ENCODE measurements around the gene CCT2.
"Not testable (repeated sequence)": the region's sequence is repeated elsewhere in the genome, so short reads cannot be mapped to it uniquely, and the experiment has no call there.

The CCT2 gene

GRCh38 chr12:69583203-69583602 is 2.1 kb upstream of the CCT2 start:
- no peak for DNase-seq (ENCODE audit: extremely low read depth in 1 of 2, low read depth in 1 of 2)

DNA sequence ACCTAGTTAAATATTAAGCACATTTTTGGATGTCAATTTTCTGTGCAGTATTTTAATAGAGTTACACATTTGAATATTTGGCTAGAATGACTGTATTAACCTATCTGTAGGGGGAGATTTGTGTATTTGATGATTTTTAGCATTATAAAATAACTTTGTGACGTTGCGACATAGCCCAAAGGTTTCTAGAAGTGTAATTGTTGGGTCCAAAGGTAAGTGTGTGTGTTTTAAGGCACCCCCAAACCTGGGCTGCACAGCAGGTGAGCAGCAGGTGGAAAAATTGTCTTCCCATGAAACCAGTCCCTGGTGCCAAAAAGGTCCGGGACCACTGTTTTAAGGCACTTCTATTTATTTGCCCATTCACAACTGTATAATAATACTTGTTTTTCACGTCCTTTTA is 3.3 kb downstream of the CCT2 start:
- DNase-seq (ENCODE audit: extremely low read depth in 1 of 2, low read depth in 1 of 2) = no peak

- no peak for DNase-seq (ENCODE audit: extremely low read depth in 1 of 2, low read depth in 1 of 2)
These were observed 3.8 kb downstream of the CCT2 start for GRCh38 chr12:69589082-69589481.

DNA sequence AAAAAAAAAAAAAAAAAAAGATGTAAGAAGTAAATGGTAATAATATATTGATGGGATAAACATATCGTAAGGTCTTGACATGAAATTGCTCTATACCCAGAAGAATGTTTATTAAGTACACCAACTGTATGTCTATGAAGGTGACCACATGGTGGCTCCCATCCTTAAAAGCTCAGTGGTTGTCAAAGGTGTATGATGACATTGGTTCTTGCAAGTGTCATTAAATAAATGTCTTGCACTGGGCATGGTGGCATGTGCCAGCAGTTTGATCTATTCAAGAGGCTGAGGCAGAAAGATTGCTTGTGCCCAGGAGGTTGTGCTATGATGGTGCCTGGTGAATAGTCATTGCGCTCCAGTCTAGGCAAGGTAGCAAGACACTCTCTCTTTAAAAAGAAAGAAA is 10.4 kb downstream of the CCT2 start:
- no peak for DNase-seq (ENCODE audit: extremely low read depth in 1 of 2, low read depth in 1 of 2)

DNA sequence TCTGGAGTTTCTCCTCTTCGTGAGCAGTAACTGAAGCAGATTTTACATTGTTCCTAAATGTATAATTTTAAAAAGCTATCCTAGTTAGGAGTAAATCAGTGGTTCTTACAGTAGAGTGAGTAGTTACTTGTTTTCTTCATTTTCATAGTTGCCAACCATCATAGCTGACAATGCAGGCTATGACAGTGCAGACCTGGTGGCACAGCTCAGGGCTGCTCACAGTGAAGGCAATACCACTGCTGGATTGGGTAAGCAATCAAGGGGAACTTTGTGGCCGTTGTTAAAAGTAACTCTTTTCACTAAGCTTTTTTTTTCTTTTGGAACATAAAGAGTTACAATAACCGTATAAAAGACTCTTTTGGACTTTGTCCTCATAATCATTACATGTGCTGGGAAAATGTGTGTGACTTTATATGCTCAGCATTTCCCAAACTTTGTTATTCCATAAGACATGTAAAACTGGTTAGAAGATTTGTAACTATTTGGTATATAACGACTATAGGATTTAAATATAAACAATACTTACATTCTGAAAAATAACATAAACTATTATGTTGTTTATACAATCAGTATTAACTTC is 13.0 kb downstream of the CCT2 start:
- DNase-seq (ENCODE audit: extremely low read depth in 1 of 2, low read depth in 1 of 2) = no peak

- no peak for DNase-seq (ENCODE audit: extremely low read depth in 1 of 2, low read depth in 1 of 2)
These were observed 15.5 kb downstream of the CCT2 start for GRCh38 chr12:69600804-69601203.

GRCh38 chr12:69601962-69602685 is 16.9 kb downstream of the CCT2 start:
- no peak for DNase-seq (ENCODE audit: extremely low read depth in 1 of 2, low read depth in 1 of 2)

DNA sequence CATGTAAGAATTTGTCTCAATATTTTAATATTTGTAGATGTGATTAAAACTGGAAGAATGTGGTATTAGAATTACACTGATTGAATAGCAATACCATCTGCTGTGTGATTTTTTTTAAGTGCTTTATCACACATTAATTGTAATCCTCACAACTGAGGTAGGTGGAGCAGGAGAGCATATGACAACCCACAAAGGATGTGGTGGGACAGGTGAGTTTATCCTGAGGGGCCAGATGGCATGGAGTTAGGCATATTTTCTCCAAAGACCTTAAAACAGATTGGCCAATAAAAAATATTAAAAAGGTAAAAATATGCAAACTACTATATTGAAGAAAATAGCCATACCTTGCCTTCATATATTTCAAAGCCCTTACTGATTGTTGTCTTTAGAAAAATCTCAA is 17.7 kb downstream of the CCT2 start:
- DNase-seq (ENCODE audit: extremely low read depth in 1 of 2, low read depth in 1 of 2) = no peak

DNA sequence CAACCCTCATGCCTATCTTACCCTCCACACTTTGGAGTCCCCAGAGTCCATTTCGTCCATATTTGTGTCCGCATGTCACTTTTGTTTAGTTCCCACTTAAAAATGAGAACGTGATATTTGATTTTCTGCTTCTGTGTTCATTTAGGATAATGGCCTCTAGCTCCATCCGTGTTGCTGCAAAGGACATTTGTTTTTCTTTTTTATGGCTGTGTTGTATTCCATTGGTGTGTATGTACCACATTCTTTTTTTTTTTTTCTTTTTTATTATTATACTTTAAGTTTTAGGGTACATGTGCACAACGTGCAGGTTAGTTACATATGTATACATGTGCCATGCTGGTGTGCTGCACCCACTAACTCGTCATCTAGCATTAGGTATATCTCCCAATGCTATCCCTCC is 18.3 kb downstream of the CCT2 start:
- not testable (repeated sequence) for DNase-seq (ENCODE audit: extremely low read depth in 1 of 2, low read depth in 1 of 2)

- not testable (repeated sequence) for DNase-seq (ENCODE audit: extremely low read depth in 1 of 2, low read depth in 1 of 2)
These were observed 19.0 kb downstream of the CCT2 start for GRCh38 chr12:69604275-69604674.

DNA sequence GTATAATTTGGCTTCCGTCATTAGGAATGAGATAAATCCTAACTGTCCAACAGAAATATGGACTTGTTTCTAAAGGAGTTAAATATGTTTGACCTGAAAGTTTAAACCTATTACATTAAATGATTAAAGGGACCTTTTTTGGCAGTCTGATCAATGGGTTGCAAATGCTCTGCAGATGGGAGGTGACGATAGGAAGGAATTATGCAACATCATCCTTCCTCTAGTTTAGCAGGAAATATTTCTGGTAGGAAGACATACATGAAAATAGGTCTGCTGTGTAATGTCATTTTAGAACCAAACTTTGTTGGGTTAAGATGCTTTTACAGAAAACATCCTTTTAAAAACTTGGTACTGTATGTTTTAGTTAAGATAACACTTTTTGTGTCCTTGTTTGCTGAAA is 22.9 kb downstream of the CCT2 start:
- DNase-seq (ENCODE audit: extremely low read depth in 1 of 2, low read depth in 1 of 2) = no peak

DNA sequence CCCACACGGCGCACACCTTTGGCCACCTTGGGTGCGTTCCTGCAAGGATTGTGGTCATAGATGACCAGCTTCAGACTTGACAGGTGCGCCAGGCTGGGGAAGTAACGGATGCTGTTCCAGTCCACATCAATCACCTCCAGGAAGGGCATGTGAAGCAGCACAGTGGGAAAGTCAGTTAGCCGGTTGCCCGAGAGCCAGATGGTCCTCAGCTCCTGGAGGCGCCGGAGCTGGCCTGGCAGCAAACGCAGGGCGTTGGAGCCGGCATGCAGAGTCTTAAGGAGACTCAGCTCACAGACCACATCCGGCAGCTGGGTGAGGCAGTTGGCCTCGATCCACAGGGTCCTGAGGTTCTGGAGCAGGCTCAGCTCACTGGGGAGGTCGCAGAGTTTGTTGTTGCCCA is 24.9 kb downstream of the CCT2 start:
- no peak for DNase-seq (ENCODE audit: extremely low read depth in 1 of 2, low read depth in 1 of 2)

DNA sequence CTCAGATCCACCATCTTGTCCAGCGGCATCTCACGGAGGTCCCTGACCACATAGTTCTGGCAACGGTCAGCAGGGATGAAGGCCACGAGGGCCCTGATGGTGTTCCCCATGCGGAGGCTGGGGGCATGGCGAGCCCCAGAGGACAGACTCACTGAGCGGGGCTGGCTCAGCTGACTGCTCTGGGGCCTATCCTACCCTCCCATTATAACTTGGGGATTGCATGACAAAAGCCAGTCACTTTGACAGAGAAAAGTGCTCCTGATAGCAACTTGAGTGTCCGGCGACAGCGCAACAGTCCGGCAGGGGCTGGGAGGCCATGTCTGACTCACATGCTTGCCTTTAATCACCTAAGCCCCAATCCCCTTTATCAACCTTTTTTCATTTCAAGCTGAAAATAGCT is 25.5 kb downstream of the CCT2 start, which contains the start of gene LRRC10:
Gene LRRC10, minus strand, starts transcription at position 179 of the 400 bp plus-strand sequence. Its CDS starts 69 bp downstream, at position 110.
- DNase-seq (ENCODE audit: extremely low read depth in 1 of 2, low read depth in 1 of 2) = no peak

DNA sequence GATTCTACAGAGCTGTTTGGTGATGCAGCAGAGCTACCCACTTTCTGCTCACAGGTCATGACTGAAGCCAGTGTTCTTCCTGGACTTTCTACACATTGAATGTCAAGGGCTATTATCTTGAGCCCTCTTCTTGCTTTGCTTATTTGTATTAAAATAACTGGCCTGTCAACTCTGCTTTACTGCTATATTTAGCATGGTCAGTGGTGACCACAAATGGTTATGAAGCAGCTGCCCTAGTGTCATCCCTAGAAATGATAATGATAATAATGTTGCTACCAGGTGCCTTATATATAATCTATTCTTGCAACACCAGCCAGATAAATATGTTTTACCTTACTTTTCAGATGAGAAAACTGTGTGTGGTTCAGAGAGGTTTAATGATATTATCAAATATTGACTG is 28.1 kb downstream of the CCT2 start:
- DNase-seq (ENCODE audit: extremely low read depth in 1 of 2, low read depth in 1 of 2) = no peak

GRCh38 chr12:69616025-69616424 is 30.8 kb downstream of the CCT2 start:
- DNase-seq (ENCODE audit: extremely low read depth in 1 of 2, low read depth in 1 of 2) = no peak

- no peak for DNase-seq (ENCODE audit: extremely low read depth in 1 of 2, low read depth in 1 of 2)
These were observed 33.8 kb downstream of the CCT2 start for GRCh38 chr12:69619050-69619449.

DNA sequence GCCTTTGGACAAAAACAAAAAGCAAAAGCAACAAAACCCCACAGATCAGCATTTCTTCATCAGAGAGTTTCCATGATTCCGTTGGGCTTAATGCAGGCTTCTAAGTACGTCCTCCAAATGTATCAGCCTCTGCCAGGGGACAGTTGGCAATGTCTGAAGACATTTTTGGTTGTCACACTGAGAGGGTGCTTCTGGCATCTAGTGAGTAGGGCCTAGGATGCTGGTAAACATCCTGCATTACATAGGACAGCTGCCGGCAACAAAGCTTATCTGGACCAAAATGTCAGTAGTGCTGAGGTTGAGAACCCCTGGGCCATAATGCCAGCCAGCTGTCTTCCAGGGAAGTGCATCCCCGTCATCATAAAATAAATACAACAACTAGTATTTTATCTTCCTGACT is 34.8 kb downstream of the CCT2 start:
- DNase-seq (ENCODE audit: extremely low read depth in 1 of 2, low read depth in 1 of 2) = no peak

DNA sequence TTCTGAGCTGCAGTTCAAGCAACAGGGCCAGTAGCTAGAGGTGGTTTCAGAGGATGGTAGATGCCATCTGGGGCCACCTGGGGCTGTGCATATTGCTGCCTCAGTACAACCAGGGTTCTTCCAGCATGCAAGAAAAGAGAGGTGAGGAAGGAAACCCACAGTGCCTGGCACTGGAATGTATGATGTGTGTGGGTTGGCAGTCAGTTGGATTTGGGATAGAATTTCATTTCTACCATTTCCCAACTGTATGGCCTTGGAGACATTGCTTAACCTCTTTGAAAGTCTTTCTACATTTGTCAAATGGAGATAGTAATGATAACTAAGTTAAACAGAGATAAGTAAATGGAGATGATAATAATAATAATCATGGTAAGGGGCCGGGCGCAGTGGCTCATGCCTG is 35.7 kb downstream of the CCT2 start:
- no peak for DNase-seq (ENCODE audit: extremely low read depth in 1 of 2, low read depth in 1 of 2)

GRCh38 chr12:69621551-69621950 is 36.3 kb downstream of the CCT2 start:
- no peak for DNase-seq (ENCODE audit: extremely low read depth in 1 of 2, low read depth in 1 of 2)

GRCh38 chr12:69623970-69624369 is 38.7 kb downstream of the CCT2 start:
- no peak for DNase-seq (ENCODE audit: extremely low read depth in 1 of 2, low read depth in 1 of 2)

DNA sequence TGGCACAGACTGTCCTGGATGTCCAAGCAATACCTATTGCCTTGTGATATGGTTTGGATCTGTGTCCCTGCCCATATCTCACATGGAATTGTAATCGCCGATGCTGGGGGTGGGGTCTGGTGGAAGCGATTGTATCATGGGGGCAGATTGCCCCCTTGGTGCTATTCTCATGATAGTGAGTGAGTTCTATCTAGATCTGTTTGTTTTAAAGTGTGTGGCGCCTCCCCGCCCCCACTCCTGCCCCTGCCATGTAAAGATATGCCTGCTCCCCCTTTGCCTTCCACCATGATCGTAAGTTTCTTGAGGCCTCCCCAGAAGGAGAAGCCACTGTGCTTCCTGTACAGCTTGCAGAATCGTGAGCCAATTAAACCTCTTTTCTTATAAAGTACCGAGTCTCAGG is 42.2 kb downstream of the CCT2 start:
- no peak for DNase-seq (ENCODE audit: extremely low read depth in 1 of 2, low read depth in 1 of 2)

DNA sequence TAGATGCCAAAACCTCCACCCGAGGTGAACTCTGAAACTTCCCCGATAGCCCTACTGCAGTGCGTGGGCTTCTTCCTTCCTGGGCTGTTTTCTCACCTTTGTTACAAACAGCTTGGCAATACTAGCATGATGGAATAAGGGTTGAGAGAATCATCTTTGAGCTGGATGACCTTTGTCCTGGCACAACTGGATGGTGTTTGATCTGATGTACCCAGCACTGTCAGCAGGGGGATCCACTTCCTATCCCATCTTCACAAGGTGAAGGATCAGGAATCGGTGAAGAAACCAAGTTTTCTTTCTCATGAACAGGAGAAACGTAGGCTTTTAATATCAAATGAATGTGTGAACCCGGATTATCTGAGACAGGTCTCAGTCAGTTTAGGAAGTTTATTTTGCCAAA is 44.9 kb downstream of the CCT2 start:
- DNase-seq (ENCODE audit: extremely low read depth in 1 of 2, low read depth in 1 of 2) = no peak

- no peak for DNase-seq (ENCODE audit: extremely low read depth in 1 of 2, low read depth in 1 of 2)
These were observed 47.8 kb downstream of the CCT2 start for GRCh38 chr12:69633061-69633460.

Data from activated CD8-positive, alpha-beta memory T cell treated with anti-CD3 and anti-CD28 coated beads for 1 hour (primary cell).